CD14-positive monocyte (primary cell): ENCODE data around the gene RBPMS2. TPM values are rescaled to one million over a fixed set of nuclear protein-coding genes. Genes with fewer than 3 reads are reported as not detected.

Experiments
- DNase-seq, 3 donors: peaks; one replicate each; pipeline ENCODE4 v3.0.0-alpha.2; 2011 to 2022
- H2AFZ ChIP-seq: 2 replicates; pipeline ENCODE4 v1.6.0; 2012; ENCODE audit warnings: mild to moderate bottlenecking, low read depth, low read length, inconsistent platforms; ENCODE audit not compliant: insufficient read depth, poor library complexity, severe bottlenecking
- H3K27ac ChIP-seq, 2 donors: 1 replicate in 1 of 2; 2 replicates in 1 of 2; pipeline ENCODE4 v1.5.1; 2012 to 2013; ENCODE audit warnings: low read length in 2 of 2, control low read depth in 1 of 2, inconsistent platforms in 1 of 2, low read depth in 1 of 2, mild to moderate bottlenecking in 1 of 2
- H3K27me3 ChIP-seq, 2 donors: one replicate each; pipeline versions ENCODE4 v1.6.0 to v1.6.1; 2011 to 2013; ENCODE audit warnings: low read length in 2 of 2; ENCODE audit not compliant: control insufficient read depth in 2 of 2, insufficient read depth in 2 of 2
- H3K36me3 ChIP-seq, 2 donors: replicated peaks in 1 of 2; 1 replicate in 1 of 2; 2 replicates in 1 of 2; pipeline versions ENCODE4 v1.5.1 to v1.6.1; 2012 to 2013; ENCODE audit warnings: low read length in 2 of 2, control low read depth in 1 of 2, inconsistent platforms in 1 of 2, mild to moderate bottlenecking in 1 of 2; ENCODE audit not compliant: insufficient read depth in 2 of 2, control insufficient read depth in 1 of 2
- H3K4me1 ChIP-seq, 2 donors: 1 replicate in 1 of 2; 2 replicates in 1 of 2; pipeline versions ENCODE4 v1.5.1 to v1.6.1; 2012 to 2013; ENCODE audit warnings: low read length in 2 of 2, control low read depth in 1 of 2, inconsistent platforms in 1 of 2, mild to moderate bottlenecking in 1 of 2, moderate library complexity in 1 of 2; ENCODE audit not compliant: insufficient read depth in 2 of 2, control insufficient read depth in 1 of 2
- H3K4me2 ChIP-seq: replicated peaks from 2 replicates; pipeline ENCODE3; 2012; ENCODE audit warnings: low read length, moderate library complexity, mild to moderate bottlenecking; ENCODE audit not compliant: poor library complexity, severe bottlenecking; ENCODE audit errors: extremely low read depth
- H3K4me3 ChIP-seq, 3 experiments: fragments of 200-600 bp in 1 of 3; sonication (generic) in 1 of 3; replicated peaks in 1 of 3; 1 replicate in 2 of 3; 2 replicates in 1 of 3; pipeline ENCODE4 v1.5.1; 2011 to 2013; ENCODE audit warnings: low read length in 3 of 3, mild to moderate bottlenecking in 3 of 3, control low read depth in 2 of 3, low read depth in 2 of 3, inconsistent platforms in 1 of 3, moderate library complexity in 1 of 3
- H3K79me2 ChIP-seq: 2 replicates; pipeline ENCODE4 v1.6.0; 2012; ENCODE audit warnings: mild to moderate bottlenecking, control low read depth, inconsistent platforms, low read length, moderate library complexity; ENCODE audit not compliant: insufficient read depth
- H3K9ac ChIP-seq: 2 replicates; pipeline ENCODE4 v1.6.0; 2017; ENCODE audit warnings: low read length, mild to moderate bottlenecking; ENCODE audit not compliant: insufficient read depth, poor library complexity, severe bottlenecking
- H3K9me3 ChIP-seq, 2 donors: replicated peaks in 1 of 2; 1 replicate in 1 of 2; 2 replicates in 1 of 2; pipeline versions ENCODE4 v1.5.1 to v1.6.1; 2012 to 2013; ENCODE audit warnings: low read length in 2 of 2, control low read depth in 1 of 2; ENCODE audit not compliant: control insufficient read depth in 1 of 2, insufficient read depth in 1 of 2
- H4K20me1 ChIP-seq: 2 replicates; pipeline ENCODE4 v1.6.0; 2012; ENCODE audit warnings: mild to moderate bottlenecking, low read length, control low read depth, moderate library complexity; ENCODE audit not compliant: insufficient read depth
- H3K27ac Mint-ChIP-seq, 7 donors: one replicate each; pipeline ENCODE4 v1.8.0; 2020; ENCODE audit warnings: mild to moderate bottlenecking in 7 of 7, mixed read lengths in 7 of 7, moderate library complexity in 6 of 7, inconsistent platforms in 2 of 7
- H3K27me3 Mint-ChIP-seq, 3 donors: one replicate each; pipeline ENCODE4 v1.8.0; 2021 to 2022; ENCODE audit warnings: low read depth in 3 of 3, mild to moderate bottlenecking in 3 of 3, mixed read lengths in 3 of 3, moderate library complexity in 3 of 3, inconsistent platforms in 1 of 3
- H3K36me3 Mint-ChIP-seq, 2 donors: one replicate each; pipeline ENCODE4 v1.8.0; 2020; ENCODE audit warnings: mixed read lengths in 2 of 2, inconsistent platforms in 1 of 2, mild to moderate bottlenecking in 1 of 2
- H3K4me1 Mint-ChIP-seq: one replicate; pipeline ENCODE4 v1.8.0; 2020; ENCODE audit warnings: mild to moderate bottlenecking, mixed read lengths
- H3K4me3 Mint-ChIP-seq, 2 donors: one replicate each; pipeline ENCODE4 v1.8.0; 2020; ENCODE audit warnings: mild to moderate bottlenecking in 2 of 2, mixed read lengths in 2 of 2, moderate library complexity in 1 of 2
- H3K9me3 Mint-ChIP-seq, 7 donors: one replicate each; pipeline ENCODE4 v1.8.0; 2020 to 2022; ENCODE audit warnings: mixed read lengths in 7 of 7, mild to moderate bottlenecking in 6 of 7, moderate library complexity in 6 of 7, inconsistent platforms in 2 of 7
- CTCF ChIP-seq: fragments of 200-600 bp; IDR thresholded peaks from one replicate; pipeline ENCODE4 v1.8.0; 2022; ENCODE audit warnings: antibody characterized with exemption, mild to moderate bottlenecking
- WGBS: methylation state at CpG from one replicate; pipeline ENCODE4 v1.1.5; 2013; ENCODE audit warnings: missing lambda C conversion rate; ENCODE audit not compliant: insufficient coverage; 5-methylcytosine and 5-hydroxymethylcytosine counted together
- intact Hi-C, 2 donors: fragments of 100-400 bp; cut with micrococcal nuclease; formaldehyde crosslinking; loops; one replicate each; pipeline versions ENCODE4 v1.15.0 to v1.15.1; 2023
- polyA plus RNA-seq, 3 donors: library from polyadenylated mRNA; depleted of rRNA in 1 of 3; unstranded in 2 of 3; stranded (reverse) in 1 of 3; fragments of 300-500 nt in 2 of 3; fragments of >200 nt in 1 of 3; fragmentation: Illumina TruSeq in 2 of 3; gene quantifications; 1 replicate in 2 of 3; 2 replicates in 1 of 3; pipeline ENCODE4 v1.2.3, GENCODE V29; 2012 to 2021

The RBPMS2 gene
- polyA plus RNA-seq, 3 donors = not detected

DNA sequence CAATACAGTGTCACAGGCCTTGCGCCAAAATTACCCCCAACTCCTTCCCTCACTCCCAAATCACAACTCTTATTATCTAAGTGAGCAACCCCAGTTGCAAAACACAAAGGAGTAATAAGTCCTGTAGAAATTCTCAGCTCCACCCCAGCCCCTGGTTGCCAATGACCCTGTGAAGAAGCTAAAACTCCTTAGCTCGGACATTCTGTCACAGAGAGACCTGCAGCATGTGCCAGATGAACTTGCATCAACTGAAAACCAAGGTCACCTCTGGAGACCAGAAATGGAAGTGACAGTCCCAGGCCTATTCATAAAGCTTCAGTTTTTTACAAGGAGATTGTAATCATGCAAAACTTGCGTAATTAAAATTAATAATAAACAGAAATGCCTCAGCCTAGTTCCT is 55.2 kb downstream of the RBPMS2 start:
- no peaks in the 10 kb centered on the region for H3K27me3 ChIP-seq
- intact Hi-C loops = no loop called here

DNA sequence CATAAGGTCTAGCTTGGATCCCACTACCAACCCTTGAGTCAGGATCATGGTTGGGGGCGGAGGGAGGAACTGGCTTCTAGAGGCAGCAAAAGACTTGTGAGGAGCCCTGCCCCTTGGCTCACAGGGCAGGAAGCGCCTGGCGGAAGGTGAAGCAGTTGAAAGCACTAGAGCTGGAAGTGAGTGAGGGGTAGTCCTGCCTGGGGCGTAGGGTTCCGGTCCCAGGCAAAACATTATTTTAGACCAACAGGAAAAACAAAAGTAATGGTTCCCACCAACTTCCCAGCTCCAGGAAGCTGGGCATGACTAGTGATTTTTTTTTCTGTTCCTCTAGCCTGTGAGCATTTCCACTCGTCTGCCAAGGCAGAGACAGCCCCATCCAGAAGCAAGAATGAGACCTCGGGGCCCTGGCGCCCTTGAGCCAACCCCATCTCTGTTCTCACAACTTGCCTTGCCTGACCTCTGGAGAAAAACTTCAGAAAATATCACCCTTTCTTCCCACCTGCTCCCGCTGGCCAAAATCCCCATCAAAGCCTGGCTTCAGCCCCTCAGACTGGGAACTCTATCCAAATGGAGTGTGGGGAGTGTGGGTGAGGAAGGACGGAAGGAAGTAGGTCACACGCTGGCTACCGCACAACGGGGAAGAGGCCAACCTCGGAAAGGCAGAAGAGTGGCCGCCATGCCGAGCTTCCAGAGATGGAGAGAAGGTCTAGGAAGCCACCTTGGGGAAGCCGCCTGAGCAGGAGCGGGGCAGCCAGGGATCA is 57.5 kb downstream of the RBPMS2 start:
- no peak for TF ChIP-seq CTCF
- Histone ChIP-seq H3K9ac (no peak overlapping the region), H3K79me2 (no peaks in the 10 kb centered on the region), H3K4me3 (peak overlapping the region in 2 of 3 experiments; percentile 1 to 59), H3K27me3 (no peaks in the 10 kb centered on the region), H3K4me1 (peaks cover 14% of the 10 kb centered on the region in 2 donors), H3K9me3 (no peaks in the 10 kb centered on the region), H4K20me1 (no peaks in the 10 kb centered on the region), H3K27ac (no peak overlapping the region), H2AFZ (peak overlapping the region; percentile 72), H3K36me3 (no peaks in the 10 kb centered on the region), H3K4me2 (peak overlapping the region; percentile 58)
- DNase-seq = no peak
- intact Hi-C loops = no loop called here
- Mint-ChIP-seq H3K4me1 (peaks cover 21% of the 10 kb centered on the region), H3K9me3 (peaks cover 0 to 4% (median 0%) of the 10 kb centered on the region in 7 donors), H3K27ac (peak overlapping the region in 4 of 7 donors; percentile 1 to 81 (median 38)), H3K27me3 (peaks cover 0 to 2% (median 0%) of the 10 kb centered on the region in 3 donors), H3K36me3 (no peaks in the 10 kb centered on the region), H3K4me3 (peak overlapping the region; percentile 68 to 82)
- 42% methylated on average over 13 of the region's 18 CpGs for WGBS

More for the DNA sequence above, 55.2 kb downstream of the RBPMS2 start:
- Mint-ChIP-seq H3K4me1 (peaks cover 21% of the 10 kb centered on the region), H3K36me3 (no peaks in the 10 kb centered on the region), H3K27ac (peak overlapping the region in 1 of 7 donors; percentile 33), H3K9me3 (no peaks in the 10 kb centered on the region), H3K27me3 (peaks cover 0 to 3% (median 0%) of the 10 kb centered on the region in 3 donors), H3K4me3 (no peak overlapping the region)
- Histone ChIP-seq H3K4me2 (no peak overlapping the region), H3K4me1 (peaks cover 14% of the 10 kb centered on the region in 2 donors), H3K27ac (no peak overlapping the region), H3K36me3 (no peaks in the 10 kb centered on the region), H3K4me3 (no peak overlapping the region), H3K9me3 (no peaks in the 10 kb centered on the region), H2AFZ (no peak overlapping the region), H3K79me2 (no peaks in the 10 kb centered on the region), H4K20me1 (no peaks in the 10 kb centered on the region), H3K9ac (no peak overlapping the region)
- TF ChIP-seq CTCF = no peak
- WGBS = 93% methylated on average over 2 of the region's 3 CpGs
- no peak for DNase-seq
